Skeletal muscle cell (primary cell): ENCODE measurements around the gene S100G.
A peak's percentile ranks its signal among the peaks of the same experiment; 100 is the strongest.

Experiments used
- DNase-seq: peaks from one replicate; pipeline ENCODE4 v3.0.0-alpha.2; 2010; ENCODE audit warnings: low read depth
- H3K4me3 ChIP-seq: 2 replicates; pipeline ENCODE4 v1.5.1; 2011; ENCODE audit warnings: low read depth, mild to moderate bottlenecking, control low read depth, low read length, moderate library complexity

The S100G gene

DNA sequence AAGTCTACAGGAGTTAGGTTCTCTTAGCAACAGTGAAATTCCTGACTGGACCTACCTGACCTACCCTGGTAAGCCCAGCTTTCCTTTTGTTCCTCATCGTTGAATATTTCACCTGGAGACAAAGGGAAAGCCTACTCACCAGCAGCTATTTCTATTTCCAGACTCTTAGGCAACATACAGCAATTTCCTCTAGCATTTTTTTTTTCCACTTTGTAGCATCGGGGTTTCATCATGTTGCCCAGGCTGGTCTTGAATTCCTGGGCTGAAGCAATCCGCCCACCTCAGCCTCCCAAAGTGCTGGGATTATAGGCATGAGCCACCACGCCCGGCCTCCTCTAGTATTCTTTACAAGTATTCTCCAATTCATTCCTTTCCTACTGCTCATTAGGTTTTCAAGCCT is 6.8 kb upstream of the S100G start:
- no peak overlapping the region for H3K4me3 ChIP-seq
- DNase-seq, result peak; percentile 29

GRCh38 chrX:16646366-16647138 is 3.4 kb upstream of the S100G start:
- no peak overlapping the region for H3K4me3 ChIP-seq
- no peak for DNase-seq

- H3K4me3 ChIP-seq, result no peak overlapping the region
- no peak for DNase-seq
Observed at GRCh38 chrX:16651391-16652024, 1.6 kb downstream of the S100G start.

DNA sequence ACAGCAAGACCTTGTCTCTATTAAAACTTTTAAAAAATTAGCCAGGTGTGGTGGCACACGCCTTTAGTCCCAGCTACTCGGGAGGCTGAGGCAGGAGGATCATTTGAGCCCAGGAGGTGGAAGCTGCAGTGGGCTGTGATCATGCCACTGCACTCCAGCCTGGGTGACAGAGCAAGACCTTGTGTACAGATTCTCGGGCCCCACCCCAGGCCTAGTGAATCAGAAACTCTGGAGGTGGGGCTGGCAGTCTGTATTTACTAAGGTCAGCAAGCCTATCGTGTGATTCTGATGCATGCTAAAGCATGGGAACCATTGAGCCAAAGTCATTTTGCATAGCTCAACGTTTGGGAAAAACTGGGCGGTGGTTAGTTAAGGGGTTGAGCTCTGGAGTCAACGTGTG is 3.5 kb downstream of the S100G start:
- no peak for DNase-seq
- H3K4me3 ChIP-seq, result no peak overlapping the region

DNA sequence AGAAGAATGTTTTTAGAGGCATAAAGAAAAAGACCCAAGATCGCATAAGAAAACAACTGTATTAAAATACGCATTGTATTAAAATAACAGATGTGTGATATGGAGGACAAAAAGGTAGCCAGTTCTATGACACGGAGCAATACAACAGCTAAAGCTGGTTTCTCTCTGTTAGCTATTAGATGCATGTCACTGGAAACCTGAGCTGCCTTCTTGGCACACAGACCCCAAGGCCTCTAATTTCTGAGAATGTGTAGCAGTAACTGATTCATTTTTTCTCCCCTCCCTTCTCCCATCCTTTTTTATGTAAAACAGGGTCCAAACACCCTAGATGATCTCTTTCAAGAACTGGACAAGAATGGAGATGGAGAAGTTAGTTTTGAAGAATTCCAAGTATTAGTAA is 4.1 kb downstream of the S100G start:
- DNase-seq, result no peak
- H3K4me3 ChIP-seq, result no peak overlapping the region

- H3K4me3 ChIP-seq, result no peak overlapping the region
- no peak for DNase-seq
Observed at GRCh38 chrX:16658284-16658683, 8.3 kb downstream of the S100G start.

- H3K4me3 ChIP-seq, result no peak overlapping the region
- no peak for DNase-seq
Observed at GRCh38 chrX:16659321-16659720, 9.4 kb downstream of the S100G start.

DNA sequence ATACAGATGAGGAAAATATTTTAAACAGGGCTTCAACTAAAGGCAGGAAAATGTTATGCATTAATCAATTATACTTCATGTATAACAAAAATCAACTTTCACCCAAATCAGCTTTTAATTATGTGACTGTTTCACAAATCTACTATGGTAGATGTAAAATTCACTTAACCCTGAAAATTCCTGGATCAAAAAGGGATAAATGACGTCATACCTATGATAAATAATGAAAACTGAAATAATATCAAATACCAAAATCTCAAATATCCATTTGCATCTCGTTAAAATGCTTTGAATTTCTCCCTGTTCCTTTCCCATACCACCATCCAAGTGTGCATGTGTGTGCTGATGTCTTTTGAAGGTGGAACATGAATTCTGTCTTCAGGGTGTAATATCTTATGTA is 11.5 kb downstream of the S100G start:
- H3K4me3 ChIP-seq, result no peak overlapping the region
- DNase-seq, result no peak

DNA sequence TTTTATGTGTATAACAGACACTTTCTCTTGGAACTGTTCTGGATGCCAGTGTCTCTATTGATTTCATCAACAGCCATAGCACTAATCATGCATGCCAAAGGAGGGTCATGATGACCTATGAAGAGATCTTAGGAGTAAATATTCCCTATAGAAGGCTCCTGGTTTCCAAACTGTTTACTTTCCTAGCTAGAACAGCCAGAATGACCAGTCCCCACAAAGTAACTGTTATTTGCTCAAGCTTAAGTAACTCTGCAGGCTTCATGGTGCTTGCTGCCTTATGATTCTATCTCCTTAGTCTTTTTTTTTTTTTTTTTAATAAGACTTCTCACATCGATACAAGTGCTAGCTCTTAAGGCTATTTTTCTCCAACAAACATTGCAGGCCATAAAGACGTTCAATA is 12.4 kb downstream of the S100G start:
- DNase-seq, result no peak
- H3K4me3 ChIP-seq, result no peak overlapping the region

- H3K4me3 ChIP-seq, result no peak overlapping the region
- DNase-seq, result peak; percentile 4
Observed at GRCh38 chrX:16664074-16664473, 14.1 kb downstream of the S100G start.

GRCh38 chrX:16664626-16665025 is 14.7 kb downstream of the S100G start:
- no peak for DNase-seq
- no peak overlapping the region for H3K4me3 ChIP-seq

DNA sequence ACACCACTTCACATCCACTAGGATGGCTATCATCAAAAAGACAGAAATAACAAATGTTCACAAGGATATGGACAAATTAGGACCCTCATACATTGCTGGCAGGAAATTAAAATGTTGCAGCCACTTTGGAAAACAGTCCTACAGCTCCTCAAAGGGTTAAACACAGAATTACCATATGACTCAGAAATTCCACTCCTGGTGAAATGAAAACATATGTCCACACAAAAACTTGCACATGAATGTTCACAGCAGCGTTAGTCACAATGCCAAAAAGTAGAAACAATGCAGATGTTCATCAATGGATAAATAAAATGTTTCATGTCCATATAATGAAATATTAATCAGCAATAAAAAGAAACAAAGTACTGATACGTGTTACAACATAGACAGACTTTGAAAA is 15.1 kb downstream of the S100G start:
- DNase-seq, result peak; percentile 17

GRCh38 chrX:16666541-16666940 is 16.6 kb downstream of the S100G start:
- no peak overlapping the region for H3K4me3 ChIP-seq
- DNase-seq, result peak; percentile 7

More for the DNA sequence above, 15.1 kb downstream of the S100G start:
- no peak overlapping the region for H3K4me3 ChIP-seq

GRCh38 chrX:16671005-16671404 is 21.0 kb downstream of the S100G start:
- DNase-seq, result peak; percentile 15
- H3K4me3 ChIP-seq, result no peak overlapping the region

- H3K4me3 ChIP-seq, result no peak overlapping the region
- no peak for DNase-seq
Observed at GRCh38 chrX:16678689-16679088, 28.7 kb downstream of the S100G start.

DNA sequence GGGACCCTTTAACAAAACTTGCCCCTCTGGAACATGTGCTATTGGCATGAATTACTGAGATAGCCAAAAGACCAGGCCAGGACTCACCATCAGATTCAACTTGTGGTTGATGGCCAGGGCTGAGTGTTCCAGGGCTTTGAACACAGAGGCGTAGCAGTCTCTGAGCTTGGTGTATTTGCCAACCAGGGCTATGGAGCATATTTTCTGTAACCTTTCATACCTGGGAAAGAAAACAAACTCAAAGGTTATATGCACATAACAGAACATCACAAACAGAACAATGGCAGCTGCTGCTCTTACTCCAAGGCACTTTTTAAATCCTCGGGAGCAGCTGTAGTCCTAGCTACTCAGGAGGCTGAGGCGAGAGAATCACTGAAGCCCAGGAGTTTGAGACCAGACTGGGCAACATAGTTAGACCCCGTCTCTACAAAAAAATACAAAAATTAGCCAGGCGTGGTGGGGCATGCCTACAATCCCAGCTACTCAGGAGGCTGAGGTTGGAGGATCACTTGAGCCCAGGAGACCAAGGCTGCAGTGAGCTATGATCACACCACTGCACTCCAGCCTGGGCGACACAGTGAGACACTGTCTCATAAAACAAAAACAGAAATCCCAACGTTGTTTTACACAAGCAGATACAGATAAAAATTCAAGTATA is 33.2 kb downstream of the S100G start:
- DNase-seq, result no peak
- H3K4me3 ChIP-seq, result no peak overlapping the region

- no peak overlapping the region for H3K4me3 ChIP-seq
- DNase-seq, result no peak
Observed at GRCh38 chrX:16687514-16687913, 37.6 kb downstream of the S100G start.

DNA sequence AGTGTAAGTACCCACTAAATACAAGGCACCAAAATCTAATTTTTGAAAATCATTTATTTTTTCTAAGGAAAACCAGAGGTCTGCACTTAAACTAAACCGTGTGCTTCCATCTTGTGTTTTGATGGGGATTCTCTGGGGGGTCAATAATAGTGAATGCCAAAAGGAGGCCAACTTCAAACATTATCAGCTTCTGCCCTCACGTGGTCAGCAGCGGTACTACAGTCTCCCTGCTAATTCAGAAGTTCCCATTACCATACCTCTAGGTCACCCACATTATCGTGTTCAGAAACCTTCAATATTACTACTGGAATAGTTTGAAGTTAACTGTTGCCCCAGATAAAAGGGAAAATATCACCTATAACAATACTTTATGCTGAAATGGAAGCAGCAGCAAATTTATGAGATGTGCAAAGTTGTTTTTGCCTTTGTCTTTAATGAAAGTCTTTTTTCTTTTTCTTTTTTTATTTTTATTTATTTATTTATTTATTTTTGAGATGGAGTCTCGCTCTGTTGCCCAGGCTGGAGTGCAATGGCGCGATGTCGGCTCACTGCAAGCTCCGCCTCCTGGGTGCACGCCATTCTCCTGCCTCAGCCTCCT is 45.2 kb downstream of the S100G start:
- H3K4me3 ChIP-seq, result no peak overlapping the region
- DNase-seq, result no peak

DNA sequence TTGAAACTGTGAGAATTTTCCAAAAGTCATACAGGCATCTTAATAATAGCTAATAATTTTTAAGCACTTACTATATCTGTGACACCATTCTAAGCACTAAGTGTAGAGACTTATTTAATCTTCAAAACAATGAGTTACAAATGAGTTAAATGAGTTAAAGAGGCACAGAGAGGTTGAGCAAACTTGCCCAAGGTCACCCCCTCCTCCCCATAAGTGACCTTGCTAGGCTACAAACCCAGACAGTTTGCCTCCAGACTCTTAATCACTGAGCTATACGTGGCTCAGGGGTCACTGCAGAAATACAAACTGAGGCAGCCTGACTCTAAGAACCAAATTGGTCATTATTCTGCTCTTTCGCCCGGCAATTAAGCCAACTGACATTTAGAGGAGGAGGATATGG is 47.0 kb downstream of the S100G start:
- no peak for DNase-seq
- H3K4me3 ChIP-seq, result no peak overlapping the region

DNA sequence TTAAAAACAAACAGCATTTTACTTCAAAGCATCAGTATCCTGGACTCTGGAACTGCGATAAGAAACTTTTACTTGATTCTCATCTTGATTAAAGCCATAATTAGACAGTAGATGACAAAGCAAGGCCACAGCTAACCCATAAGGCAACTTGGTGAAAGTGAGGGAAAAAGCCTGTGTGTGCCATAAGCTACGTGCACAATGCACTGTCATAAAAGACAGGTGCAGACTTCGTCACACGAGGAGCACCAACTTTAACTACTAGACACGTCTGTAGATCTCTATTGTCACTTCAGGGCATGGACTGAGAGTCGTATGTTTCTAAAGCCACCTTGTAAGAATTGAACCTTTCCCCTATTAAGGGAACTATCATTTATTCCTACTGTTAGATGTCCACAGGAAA is 49.4 kb downstream of the S100G start:
- no peak for DNase-seq
- H3K4me3 ChIP-seq, result no peak overlapping the region
